GM18951 (cell line): Measurements from ENCODE around the gene FER.
"Not testable (repeated sequence)": the region's sequence is repeated elsewhere in the genome, so short reads cannot be mapped to it uniquely, and the experiment has no call there.

ENCODE experiments used
- POLR2A ChIP-seq: IDR thresholded peaks from 4 replicates; pipeline ENCODE4 v1.6.1; 2011; ENCODE audit warnings: mild to moderate bottlenecking; ENCODE audit not compliant: insufficient read length, insufficient read depth; ENCODE audit errors: extremely low read depth
- in situ Hi-C: fragments of 300-500 bp; cut with MboI; formaldehyde crosslinking; loops from one replicate; pipeline ENCODE4 v1.12.0; 2022; ENCODE audit warnings: low sequenced_read_pairs, mixed read lengths, inconsistent platforms; ENCODE audit not compliant: unreplicated experiment

Gene FER

GRCh38 chr5:108797986-108798385 lies 50.3 kb downstream of the FER start:
- in situ Hi-C loops: no loop called here
- no peak for TF ChIP-seq POLR2A

- no peak for TF ChIP-seq POLR2A
- in situ Hi-C loops: no loop called here
Measured at GRCh38 chr5:108798513-108799265, 51.0 kb downstream of the FER start.

- TF ChIP-seq POLR2A: no peak
- in situ Hi-C loops: no loop called here
Measured at GRCh38 chr5:108801301-108801700, 53.6 kb downstream of the FER start.

- no peak for TF ChIP-seq POLR2A
- in situ Hi-C loops: no loop called here
Measured at GRCh38 chr5:108801776-108802175, 54.1 kb downstream of the FER start.

- TF ChIP-seq POLR2A: no peak
- in situ Hi-C loops: no loop called here
Measured at GRCh38 chr5:108810717-108811116, 63.0 kb downstream of the FER start.

- TF ChIP-seq POLR2A: no peak
- in situ Hi-C loops: no loop called here
Measured at GRCh38 chr5:108813673-108814072, 66.0 kb downstream of the FER start.

- TF ChIP-seq POLR2A: no peak
- in situ Hi-C loops: no loop called here
Measured at GRCh38 chr5:108814551-108814950, 66.9 kb downstream of the FER start.

- no peak for TF ChIP-seq POLR2A
- in situ Hi-C loops: no loop called here
Measured at GRCh38 chr5:108818613-108819272, 71.0 kb downstream of the FER start.

- in situ Hi-C loops: no loop called here
- TF ChIP-seq POLR2A: no peak
Measured at GRCh38 chr5:108820983-108821382, 73.3 kb downstream of the FER start.

- in situ Hi-C loops: no loop called here
Measured at GRCh38 chr5:108822211-108822947, 74.7 kb downstream of the FER start.

GRCh38 chr5:108827131-108827530 lies 79.4 kb downstream of the FER start:
- TF ChIP-seq POLR2A: no peak
- in situ Hi-C loops: no loop called here

More at GRCh38 chr5:108822211-108822947, 74.7 kb downstream of the FER start:
- TF ChIP-seq POLR2A: no peak

GRCh38 chr5:108830705-108831276 lies 83.1 kb downstream of the FER start:
- in situ Hi-C loops: no loop called here

GRCh38 chr5:108836492-108836891 lies 88.8 kb downstream of the FER start:
- in situ Hi-C loops: no loop called here

More at GRCh38 chr5:108830705-108831276, 83.1 kb downstream of the FER start:
- TF ChIP-seq POLR2A: no peak

GRCh38 chr5:108842260-108842941 lies 94.7 kb downstream of the FER start:
- in situ Hi-C loops: not testable (repeated sequence)

More at GRCh38 chr5:108836492-108836891, 88.8 kb downstream of the FER start:
- no peak for TF ChIP-seq POLR2A

GRCh38 chr5:108851129-108851528 lies 103.4 kb downstream of the FER start:
- in situ Hi-C loops: not testable (repeated sequence)
